Hippocampal formation (tissue), 2 donors: Measurements from ENCODE around the gene TMSB4X.
"Not testable (repeated sequence)": the region's sequence is repeated elsewhere in the genome, so short reads cannot be mapped to it uniquely, and the experiment has no call there.

ENCODE experiments used
- DNase-seq, 2 donors: peaks; one replicate each; lab custom pipeline; 2025; lab: John Stamatoyannopoulos, UW

The TMSB4X gene

DNA sequence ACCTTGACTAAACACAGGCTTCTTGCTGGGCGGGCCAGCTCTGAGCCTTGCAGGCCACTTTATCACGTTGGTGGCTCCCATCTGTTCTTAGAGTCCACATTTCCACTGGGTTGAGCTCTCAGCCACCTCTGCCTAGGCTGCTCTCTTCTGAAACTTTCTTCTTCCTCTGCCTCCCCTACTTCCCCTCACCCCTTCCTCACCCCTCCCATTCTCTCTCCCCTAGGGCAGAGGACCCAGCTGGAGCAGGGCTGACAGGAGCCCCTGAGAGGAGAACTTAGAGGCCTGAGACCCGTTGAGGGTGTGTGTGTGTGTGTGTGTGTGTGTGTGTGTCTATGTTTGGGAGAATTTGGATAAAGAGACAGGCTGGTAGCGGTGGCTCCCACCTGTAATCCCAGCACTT, 19.9 kb upstream of the TMSB4X start:
- DNase-seq: no peak

DNA sequence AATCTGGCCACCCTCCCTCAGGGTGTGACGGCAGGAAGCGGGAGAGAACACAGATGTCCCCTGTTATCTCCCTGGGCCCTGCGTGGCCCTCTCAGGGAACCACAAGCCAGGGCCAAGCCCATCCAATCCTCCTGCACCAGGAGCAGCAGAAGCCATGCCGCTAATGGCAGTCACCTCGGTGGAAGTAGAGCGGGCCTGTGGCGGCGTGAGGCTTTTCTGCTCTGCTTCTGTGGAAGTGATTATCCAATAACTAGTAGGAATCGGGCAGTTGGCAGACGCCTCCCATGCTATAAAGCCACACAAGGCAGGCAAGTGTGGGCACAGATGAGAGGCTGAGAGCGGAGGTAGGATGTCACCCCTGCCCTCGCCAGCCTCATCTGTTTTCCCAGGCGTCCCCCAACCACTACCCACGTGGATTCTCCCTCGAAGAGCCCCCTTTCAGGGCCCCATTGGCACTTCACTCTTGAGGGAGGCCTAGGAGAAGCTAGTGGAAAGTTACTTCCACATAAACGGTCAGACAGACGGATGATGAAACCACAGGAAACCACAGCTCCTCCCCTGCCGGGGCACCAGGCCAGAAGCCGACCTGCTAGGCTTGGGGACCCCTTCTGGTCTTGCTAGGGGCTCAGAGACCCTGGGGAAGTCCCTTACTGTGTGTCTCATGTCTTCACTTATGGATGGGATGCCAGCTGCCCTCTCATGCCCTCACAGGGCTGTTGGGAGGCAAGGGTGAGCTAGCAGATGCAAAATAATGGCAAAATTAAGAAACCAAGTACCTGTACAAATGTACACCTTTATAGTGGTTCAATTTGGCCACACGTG, 18.8 kb upstream of the TMSB4X start:
- DNase-seq: peak in 1 of 2 donors; percentile 9

- no peak for DNase-seq
Measured at GRCh38 chrX:12956704-12957534, 18.0 kb upstream of the TMSB4X start.

DNA sequence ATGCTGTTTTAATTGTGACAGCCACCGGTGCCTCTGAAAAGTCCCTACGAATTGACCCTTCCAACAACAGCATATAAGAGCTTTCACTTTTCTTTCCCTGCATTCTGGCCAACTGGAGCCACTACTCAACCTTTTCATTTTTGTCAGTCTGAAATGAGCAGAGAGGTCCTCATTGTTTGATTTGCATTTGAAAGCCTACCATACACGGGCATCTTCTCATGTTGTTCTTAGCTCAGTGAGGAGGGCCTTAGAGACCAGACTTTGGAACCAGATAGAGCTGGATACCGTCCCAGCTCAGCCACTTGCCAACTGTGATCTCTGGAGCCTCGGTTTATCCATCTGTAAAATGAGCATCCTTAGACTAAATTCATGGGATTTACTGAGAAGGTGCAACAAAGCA, 16.9 kb upstream of the TMSB4X start:
- no peak for DNase-seq

DNA sequence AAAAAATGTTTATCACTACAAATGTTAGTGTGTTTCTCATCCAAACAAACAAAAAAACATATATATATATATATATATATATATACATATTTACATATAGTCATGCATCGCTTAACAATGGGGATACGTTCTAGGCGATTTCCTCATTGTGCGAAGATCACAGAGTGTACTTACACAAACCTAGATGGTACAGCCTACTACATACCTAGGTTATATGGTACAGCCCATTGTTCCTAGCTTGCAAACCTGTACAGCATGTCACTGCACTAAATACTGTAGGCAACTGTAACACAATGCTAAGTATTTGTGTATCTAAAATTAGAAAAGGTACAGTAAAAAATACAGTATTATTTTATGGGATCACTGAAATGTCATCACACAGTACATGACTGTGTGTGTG, 16.4 kb upstream of the TMSB4X start:
- DNase-seq: no peak

DNA sequence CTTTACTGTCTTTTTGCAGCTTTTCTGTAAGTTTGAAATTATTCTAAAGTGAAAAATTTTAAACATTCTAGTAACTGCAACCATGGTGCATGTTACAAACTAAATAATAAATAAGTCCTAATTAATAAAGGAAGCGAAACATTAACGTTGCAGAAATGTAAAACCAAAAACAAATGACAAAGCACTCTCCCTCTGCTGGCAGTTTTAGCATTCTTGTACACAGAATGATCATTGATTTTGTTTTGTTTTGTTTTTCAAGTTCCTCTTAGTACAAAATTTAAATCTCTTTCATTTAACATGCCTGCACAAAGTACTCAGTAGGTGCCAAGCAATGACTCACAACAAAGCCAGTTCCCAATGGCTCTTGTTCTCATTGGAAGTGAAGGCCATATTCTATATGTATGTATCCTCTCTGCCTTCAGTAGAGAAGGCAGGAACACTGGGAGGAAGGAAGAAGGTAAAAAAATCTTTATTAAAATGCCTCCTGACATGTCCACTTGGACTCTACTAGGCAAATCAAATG, 13.7 kb upstream of the TMSB4X start:
- no peak for DNase-seq

DNA sequence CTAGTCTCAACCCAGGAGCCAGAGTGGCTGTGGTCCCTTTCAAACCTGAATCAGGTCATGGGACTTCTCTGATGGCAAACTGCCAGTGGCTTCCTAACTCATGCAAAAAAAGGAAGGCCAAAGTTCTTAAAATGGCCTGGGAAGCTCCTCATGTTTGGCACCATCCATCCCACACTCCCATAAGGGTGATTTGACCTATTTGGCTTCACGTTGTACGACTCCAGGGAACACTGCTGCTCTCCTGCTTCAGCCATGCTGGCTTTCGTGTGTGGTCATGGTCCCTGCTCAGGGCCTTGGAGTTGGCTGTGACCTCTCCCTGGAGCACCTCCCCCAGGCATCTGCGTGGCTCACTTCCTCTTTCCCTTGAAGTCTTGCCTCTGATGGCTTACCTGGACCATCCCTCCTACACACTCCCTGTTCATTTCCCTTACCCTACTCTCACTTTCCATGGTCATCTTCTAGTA, 12.8 kb upstream of the TMSB4X start:
- no peak for DNase-seq

DNA sequence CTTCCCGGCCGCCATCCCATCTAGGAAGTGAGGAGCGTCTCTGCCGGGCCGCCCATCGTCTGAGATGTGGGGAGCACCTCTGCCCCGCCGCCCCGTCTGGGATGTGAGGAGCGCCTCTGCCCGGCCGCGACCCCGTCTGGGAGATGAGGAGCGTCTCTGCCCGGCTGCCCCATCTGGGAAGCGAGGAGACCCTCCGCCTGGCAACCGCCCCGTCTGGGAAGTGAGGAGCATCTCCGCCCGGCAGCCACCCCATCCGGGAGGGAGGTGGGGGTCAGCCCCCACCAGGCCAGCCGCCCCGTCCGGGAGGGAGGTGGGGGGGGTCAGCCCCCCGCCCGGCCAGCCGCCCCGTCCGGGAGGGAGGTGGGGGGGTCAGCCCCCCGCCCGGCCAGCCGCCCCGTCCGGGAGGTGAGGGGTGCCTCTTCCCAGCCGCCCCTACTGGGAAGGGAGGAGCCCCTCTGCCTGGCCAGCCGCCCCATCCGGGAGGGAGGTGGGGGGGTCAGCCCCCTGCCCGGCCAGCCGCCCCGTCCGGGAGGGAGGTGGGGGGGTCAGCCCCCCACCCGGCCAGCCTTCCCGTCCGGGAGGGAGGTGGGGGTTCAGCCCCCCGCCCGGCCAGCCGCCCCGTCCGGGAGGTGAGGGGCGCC, 11.6 kb upstream of the TMSB4X start:
- not testable (repeated sequence) for DNase-seq

DNA sequence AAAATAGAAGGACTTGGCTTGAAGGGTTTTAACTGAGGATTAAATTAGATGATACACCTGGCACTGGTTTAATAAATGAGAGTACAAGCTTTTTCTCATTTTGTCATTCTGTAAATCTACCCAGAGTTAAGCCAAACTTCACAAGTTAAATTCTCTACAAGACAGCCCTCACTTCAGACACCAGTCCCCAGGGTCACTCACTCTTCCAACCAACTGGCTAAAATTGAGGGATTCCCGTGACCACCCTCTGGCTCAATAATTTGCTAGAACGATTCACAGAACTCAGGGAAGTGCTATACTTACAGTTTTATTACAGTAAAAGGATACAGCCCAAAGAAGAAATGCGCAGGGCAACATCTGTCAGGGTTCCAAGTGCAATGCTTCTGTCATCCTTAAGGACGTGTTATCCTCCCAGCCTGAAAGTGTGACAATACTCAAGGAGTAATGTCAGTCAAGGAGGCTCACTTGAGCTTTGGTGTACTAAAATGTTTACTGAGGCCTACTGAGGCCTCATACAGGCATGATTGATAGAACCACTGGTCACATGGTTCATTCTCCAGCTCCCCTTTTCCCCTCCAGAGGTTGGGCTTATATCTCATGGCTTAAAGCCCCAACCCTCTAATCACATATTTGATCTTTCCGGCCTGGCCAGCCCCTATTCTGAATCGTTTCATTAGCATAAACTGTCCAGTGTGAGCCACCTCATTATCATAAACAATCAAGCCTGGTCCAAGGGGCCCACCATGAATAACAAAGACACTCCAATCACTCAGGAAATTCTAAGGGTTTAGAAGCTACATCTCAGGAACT, 9.6 kb upstream of the TMSB4X start:
- DNase-seq: no peak

DNA sequence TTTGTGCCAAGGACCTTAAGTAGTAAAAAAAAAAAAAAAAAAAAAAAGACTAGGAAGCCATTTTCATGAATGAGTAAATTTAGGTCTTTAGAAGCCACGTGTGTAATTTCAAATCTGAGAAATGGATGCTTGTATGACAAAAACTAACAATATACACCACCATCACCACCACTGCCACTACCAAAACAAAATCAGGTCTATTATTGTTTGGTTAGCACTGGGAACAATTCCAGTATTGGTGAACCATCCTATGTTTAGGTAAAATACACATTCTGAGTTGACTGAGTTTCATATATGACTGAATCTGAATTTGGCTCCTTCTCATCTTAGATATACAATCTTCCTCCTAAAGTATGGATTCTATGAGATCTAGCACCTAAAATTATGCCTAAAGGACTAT, 8.8 kb upstream of the TMSB4X start:
- DNase-seq: no peak

DNA sequence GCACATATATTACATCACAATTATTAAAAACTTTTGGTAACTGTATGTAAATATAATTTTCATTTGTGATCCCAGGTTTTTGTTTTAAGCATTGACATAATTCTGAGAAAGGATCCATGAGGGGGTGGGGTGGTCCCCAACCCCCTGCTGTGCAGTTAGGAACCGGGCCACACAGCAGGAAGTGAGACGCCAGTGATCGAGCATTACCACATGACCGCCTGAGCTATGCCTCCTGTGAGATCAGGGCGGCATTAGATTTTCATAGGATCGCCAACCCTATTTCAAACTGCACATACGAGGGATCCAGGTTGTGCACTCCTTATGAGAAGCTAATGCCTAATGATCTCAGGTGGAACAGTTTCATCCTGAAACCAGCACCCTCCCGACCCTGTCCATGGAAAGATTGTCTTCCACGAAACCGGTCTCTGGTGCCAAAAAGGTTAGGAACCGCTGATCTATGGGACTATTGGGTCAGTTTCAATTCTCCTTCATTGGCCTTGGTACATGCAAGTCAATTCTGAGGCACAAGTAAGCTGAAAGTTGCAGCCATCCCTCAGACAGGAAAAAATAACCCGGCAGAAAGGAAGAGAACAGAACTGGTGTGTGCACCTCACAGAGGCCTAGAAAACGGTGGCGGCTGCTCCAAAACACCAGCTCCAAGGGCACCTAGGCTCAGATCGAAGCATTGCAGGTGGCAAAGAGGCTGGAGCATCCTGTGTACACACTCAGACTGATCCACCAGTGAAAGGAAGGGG, 7.0 kb upstream of the TMSB4X start:
- no peak for DNase-seq

- DNase-seq: peak; percentile 36 to 65
Measured at GRCh38 chrX:12970691-12971202, 4.2 kb upstream of the TMSB4X start.

- DNase-seq: no peak
Measured at GRCh38 chrX:12971282-12972003, 3.5 kb upstream of the TMSB4X start.

GRCh38 chrX:12972243-12972642, 2.7 kb upstream of the TMSB4X start:
- no peak for DNase-seq

GRCh38 chrX:12972878-12973560, 1.9 kb upstream of the TMSB4X start:
- no peak for DNase-seq

GRCh38 chrX:12973561-12974304, 1.2 kb upstream of the TMSB4X start:
- peak in 1 of 2 donors; percentile 26 for DNase-seq

- peak in 1 of 2 donors; percentile 31 for DNase-seq
Measured at GRCh38 chrX:12974305-12974795, 560 bp upstream of the TMSB4X start.

DNA sequence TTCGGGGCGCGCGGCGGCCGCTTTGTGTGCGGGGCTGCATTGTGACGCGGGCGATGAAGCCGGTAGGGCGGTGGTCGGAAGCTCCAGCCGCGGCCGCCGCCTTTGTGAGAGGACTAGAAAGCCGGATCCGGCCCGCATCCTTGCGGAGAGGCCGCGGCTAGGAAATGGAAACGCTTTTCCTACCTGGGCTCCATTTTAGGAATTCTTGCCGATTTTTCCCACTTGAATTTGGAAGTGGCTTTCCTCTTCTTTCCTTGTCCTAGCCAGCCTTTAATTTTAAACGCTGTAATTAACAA, 708 bp downstream of the TMSB4X start:
- no peak for DNase-seq
